NCI-H748 treated with DMSO at 0.1 percent for 48 hours (cell line): ENCODE data around the gene CRYBG3.
A peak's percentile ranks its signal among the peaks of the same experiment; 100 is the strongest.
"Not testable (repeated sequence)": the region's sequence is repeated elsewhere in the genome, so short reads cannot be mapped to it uniquely, and the experiment has no call there.

ENCODE experiments used
- DNase-seq: peaks from one replicate; lab custom pipeline; 2025; lab: John Stamatoyannopoulos, UW

Gene CRYBG3

DNA sequence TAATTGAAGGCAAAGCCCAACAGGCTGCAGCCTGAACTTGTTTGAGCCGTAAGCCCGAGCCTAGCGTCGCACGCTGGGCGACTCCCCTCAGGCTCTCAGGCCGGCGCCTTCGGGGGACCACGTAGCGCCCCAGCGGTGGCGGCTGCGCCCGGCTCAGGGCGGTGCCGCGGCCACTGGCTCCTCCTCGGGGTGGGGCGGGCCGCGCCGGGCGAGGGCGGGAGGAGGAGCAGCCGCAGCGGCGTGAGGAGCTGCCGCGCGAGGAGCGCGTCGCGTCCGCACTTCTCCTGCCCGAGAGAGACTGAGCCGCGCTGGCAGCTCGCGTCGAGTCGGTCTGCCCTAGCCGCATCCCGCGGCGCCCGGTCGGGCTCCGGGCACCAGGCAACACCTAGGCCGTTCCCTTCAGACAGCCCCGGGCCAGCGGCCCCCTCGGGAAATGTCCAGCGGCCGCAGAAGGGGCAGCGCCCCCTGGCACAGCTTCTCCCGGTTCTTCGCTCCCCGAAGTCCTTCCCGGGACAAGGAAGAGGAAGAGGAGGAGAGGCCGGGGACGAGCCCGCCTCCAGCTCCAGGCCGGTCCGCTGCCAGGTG lies at the start of gene CRYBG3:
CRYBG3 (plus strand) TSS at position 238 of the 585 bp plus-strand sequence; CDS start at position 434, 196 bp downstream.
- DNase-seq = peak; percentile 8

DNA sequence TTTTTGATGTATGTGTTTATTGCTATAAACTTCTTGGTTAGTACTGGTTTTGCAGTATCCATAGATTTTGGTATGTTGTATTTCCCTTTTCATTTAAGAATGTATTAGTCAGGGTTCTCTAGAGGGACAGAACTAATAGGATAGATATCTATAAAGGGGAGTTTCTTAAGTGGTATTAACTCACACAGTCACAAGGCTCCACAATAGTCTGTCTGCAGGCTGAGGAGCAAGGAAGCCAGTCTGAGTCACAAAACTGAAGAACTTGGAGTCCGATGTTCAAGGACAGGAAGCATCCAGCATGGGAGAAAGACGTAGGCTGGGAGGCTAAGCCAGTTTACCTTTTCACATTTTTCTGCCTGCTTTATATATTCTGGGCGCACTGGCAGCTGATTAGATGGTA lies 48.9 kb upstream of the CRYBG3 start:
- DNase-seq = no peak

DNA sequence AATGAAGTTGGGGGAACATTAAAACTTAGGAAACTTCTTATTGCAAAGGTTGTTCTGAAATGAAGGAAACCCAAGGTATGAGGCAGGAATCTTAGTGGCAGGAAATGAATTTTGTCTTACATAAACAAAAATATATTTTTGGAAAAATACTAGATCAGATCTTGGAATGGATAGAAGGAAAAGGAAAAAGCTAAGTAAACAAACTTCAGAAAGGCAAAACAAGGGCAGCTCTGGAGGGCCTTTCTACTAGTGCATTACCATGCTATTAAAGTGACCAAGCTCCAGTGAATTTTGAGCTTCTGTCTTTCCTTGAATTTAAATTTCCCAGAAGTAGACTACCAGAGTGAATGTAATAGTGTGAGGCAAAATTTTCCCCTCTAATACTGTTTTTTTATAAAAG lies 43.7 kb upstream of the CRYBG3 start:
- DNase-seq = no peak

DNA sequence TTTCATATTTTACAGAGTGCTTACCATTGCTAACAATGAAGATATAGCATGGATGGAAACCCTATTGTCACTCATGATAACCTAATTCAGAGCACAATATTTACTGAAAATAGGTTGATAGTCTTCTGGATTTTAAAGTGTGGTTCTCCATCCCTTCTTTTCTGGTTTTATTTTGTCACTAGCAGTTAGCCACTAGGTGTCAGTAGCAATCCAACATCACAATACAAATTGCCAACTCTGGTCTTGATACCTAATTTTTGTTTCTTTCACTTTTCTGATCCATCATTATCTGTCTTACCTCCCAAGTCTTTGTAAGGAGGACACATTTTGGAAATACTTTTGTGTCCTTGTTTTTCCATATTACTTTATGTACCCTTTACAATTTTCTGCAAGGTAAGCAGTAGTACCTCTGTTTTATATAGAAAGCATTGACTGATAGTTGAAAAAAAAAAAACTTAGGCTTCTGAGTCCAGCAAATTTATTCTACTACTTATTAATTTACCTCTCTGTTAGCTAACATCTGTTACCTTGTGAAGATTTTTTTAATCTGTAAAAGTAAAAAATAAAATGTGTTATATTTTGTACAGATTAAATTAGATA lies 28.3 kb upstream of the CRYBG3 start:
- DNase-seq = peak; percentile 63

DNA sequence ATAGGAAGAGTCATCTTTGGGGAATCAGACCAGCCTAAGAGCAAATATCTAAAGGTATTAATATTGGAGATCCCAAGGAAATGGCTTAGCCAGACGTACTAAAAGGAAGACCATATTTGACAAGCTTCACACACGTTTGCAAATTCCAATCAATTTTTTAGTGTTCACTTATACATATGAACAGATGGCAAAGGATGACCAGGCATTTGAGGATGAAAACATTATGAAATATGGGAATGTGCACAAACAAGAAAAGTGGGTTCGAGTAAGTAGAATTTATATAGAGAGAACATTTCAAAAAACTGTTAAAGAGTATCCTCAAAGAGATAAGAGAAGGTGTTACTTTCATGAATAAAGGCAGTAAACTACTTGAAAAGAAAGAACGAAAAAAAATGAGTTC lies 25.9 kb upstream of the CRYBG3 start:
- no peak for DNase-seq

DNA sequence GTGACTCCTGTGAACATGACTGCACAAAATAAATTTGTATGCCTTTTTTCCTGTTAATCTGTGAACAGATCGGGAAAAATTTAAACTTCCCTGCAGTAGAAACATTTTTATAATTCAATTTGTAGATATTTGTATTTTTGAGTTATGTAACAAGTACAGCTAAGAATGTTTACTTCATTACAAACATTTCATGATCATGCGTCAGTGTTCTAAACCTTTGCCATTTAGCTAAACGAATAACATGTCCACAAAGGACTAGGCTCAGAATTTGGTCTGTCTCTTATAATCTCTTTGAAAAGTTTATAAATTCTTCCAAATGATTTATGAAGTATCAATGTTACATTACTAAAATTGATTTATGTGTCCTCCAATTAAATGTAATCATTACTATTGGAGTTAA lies 17.3 kb upstream of the CRYBG3 start:
- no peak for DNase-seq

DNA sequence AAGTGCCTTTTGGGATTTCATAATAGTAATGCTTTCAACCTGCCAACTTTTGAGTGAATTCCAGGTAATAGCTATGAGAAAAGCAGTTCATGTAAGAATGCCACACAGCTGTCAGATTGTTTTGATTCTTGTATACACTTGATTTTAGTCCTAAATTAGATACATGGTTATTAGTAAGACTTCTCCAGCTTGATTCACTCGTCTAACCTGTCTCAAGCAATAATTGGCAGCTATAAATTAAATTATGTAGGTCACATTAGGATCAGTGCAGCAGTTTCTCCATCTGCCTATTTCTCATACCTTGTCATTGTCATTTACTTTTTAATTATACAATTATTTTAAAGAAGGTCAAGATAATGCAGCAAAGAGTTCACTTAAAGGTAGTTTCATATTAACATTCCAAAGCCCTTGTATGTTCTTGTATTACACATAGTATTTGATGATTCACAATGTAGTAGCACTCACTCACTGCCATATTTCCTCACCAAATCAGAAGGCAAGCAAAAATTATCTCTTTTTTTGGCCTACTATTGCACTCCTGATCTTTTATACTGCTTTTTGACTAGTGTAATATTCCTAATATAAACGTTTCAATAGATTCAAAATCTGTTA lies 10.9 kb upstream of the CRYBG3 start:
- DNase-seq = no peak

DNA sequence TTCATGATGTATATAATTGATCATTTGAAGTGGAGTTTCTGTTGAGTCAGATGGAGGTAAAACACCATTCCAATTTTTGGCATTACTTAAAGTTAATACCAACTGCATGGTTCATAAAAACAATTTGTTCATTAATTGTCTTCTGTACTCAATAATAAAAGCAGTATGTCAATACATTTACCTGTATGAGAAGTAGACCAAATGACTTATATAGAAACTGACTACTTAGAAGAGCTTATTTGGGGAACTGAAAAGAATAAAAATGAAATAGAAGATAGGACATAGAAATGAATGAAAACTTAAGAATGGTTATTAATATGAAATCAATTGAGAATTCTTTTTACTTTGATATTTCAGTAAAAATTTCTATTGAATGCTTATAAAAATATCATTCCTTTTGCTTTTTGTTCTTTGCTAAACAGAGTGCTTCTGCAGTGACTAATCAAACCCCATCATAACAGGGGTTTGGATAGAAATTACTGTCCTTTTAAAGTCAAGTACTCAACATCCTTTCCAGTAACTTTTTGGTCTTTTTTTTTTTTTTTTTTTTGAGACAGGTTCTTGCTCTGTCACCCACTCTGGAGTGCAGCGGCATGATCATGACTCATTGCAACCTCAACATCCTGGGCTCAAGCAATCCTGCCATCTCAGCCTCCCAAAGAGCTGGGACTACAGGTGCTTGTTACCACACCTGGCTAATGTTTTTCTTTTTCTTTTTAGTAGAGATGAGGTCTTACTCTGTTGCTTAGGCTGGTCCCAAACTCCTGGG lies 6.5 kb upstream of the CRYBG3 start:
- DNase-seq = no peak

DNA sequence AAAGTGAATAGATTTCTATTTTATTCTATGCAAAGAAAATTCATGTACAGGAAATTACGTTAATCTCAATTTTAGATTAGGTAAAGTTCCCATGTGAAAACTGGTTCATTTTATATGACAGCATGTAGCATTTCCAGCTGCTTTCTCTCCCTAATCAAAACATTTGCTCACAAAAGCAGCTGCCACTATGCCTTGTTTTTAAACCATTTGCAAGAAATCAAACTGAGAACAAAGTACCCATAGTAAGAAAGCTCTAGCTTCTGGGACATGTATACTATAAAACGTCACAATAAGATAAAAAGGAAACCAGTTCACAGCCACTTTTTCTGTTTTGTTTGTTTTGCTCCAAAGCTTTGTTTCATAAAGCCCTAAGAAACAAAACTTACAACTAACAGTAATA lies 5.0 kb upstream of the CRYBG3 start:
- no peak for DNase-seq

DNA sequence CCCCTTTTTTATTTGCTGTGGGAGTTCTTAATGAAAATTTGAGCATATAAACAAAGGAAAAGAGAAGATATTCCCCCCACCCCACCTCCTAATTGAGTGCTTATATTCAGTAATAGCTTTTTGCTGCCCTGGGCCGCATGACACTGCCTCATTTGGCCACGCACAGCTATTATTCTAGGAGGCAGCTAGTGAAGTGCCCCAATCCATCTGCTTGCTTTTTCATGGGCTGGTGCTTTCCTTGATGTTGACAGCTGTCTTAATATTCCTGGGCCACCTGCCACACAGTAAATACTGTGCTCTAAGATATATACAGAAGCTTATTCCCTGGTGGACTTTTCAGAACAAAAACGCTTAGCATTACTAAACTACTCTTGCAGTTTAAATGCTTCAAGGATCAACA lies 3.8 kb upstream of the CRYBG3 start:
- peak; percentile 78 for DNase-seq

DNA sequence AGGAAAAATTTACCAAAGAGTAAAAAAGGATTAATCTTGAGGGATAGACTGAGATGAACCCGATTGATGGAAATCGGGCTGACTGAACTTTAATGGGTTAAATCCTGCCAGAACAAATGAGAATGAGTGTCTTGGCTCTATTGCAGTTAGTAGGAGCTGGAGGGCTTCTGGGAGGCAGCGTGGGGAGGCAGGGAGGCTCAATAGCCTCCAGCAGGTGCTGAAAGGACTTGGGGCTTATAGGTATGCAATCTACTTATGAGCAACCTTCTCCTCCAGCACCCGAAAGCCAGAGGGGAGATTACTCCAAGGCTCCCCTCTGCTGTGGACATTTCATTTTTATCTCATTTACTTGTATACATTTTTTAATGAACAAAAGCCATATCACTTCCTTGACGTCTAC lies 1.0 kb upstream of the CRYBG3 start:
- no peak for DNase-seq

DNA sequence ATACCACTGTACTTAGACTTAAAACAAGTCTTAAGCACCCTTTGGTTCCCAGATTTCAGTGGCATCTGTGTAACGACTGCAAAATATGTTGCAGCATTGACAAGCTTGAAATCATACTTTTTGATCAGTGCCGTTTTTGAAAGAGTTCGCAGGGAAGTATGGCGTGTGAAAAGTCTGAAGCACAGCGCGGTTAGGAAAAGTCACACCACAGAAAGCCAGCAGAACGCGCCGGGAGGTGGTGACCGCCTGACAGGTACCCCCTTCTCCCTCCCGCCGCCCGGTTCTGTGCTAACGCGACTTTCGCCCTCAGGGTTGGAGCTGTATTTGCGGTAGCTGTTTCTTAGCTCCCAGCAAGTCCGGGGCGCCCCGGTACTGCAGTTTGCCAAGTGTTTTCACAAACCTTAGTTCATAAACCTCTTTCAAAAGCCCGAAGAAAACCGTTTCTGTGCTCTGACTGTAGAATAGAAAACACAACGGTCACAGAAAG lies 481 bp upstream of the CRYBG3 start:
- no peak for DNase-seq

DNA sequence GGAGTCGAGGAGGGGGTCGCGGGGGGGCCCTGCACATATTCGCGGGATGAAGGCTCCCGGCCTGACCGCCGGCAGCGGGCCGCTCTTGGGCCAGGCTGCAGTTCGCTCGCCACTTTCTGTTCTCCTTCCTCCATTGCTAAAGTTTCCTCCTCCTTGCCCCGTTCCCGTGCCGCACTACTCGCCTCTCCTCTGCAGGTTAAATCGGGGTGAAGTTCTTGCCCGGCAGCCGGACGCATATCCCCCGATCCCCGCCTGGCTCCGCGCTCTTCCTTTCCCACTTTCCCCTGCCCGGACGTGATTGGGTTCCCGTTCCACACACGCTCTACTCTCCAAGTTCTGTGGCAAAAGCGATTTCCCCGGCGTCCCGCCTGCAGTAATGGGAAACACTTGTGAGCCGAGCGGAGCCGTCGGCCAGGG lies 556 bp downstream of the CRYBG3 start:
- DNase-seq = no peak

DNA sequence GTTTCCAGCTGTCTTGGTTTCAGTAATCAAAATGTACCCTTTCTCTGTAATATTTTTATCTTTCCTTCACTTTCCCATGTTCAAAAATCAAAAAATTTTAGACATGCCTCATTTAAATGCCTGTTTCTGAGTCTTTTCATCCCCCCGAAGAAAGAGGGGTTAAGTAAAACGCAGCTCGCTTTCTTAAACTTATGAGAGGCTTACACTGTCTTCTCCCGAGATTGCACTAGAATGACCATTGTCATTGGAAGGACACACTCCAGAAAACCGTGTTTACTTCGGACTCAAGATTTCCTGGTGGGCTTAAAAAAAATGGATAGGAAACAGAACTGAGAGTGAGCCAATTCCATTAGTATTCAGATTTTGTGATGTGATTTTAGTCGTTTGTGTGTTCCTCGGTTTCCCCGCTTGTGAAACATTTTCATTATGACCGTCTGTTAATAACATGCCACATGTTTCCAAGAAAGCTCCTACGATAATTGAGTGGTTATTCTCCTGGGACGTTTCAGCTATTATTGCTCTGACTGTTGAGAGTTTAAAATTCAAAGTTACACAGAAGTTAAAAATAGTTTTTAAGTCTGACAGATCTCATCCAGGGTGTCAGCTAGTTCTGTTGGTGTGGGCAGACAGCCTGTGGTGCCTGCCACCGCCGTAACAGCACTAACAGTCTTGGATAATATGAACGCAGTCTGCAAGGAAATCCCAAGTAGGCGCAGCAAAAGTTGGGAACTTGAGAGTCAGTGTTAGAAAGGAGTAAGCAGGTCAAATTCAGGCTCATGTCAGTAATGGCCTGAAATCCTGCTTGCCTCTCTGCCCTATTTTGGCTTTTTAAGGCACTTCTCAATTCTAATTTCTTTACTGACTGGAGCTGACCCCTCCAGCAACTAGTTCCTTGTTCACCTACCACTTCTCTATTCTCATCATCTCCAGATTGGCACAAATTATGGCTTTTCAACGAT lies 1.5 kb downstream of the CRYBG3 start:
- no peak for DNase-seq

DNA sequence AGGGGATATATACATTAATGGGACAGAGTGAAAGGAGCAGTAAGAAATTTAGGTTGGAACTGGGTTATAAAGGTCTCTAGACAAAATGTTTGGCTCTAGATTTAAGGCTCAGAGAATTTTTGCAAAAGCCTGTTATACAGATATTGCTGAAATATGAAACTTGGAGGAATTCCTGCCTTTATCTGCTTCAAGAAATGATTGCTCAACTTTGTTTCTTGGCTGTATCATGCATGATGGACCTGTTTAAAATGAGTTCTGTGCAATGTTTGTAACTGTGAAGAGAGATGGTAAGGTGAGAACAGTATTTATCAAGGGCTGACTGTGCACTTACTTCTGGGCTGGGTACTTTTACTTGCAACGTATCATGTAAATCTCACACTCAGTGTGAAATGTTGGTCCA lies 3.3 kb downstream of the CRYBG3 start:
- DNase-seq = no peak

DNA sequence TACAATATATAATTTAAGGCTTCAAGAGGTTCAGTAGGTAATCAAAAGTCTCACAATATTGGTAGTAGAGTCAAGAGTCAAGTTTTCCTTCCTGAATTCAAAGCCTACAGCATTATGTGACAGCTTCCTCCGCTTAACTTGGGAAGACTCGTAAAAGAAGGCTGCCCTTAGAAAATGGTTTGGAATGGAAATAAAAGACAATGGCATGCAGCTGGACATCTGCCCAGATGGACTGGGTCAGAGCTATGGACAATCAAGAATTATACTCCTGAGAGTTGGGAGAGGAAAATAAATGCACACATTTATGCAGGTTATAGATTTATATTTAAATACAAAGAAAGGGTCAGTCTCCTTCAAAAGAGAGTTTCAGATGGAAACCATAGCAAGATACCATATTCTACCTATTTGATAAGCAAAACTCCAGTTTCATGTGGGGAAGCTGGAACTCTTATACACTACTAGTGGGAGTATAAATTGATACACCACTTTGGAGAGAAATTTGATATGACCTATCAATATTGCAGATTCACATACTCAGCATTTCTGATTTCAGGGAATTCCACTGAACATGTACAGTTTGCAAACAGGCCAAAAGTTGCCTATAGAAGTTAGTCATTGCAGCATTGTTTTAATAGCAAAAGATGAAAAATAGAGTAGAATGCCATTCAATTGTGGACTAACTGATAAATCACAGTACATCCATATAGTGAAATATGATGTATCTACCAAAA lies 6.1 kb downstream of the CRYBG3 start:
- DNase-seq = no peak

DNA sequence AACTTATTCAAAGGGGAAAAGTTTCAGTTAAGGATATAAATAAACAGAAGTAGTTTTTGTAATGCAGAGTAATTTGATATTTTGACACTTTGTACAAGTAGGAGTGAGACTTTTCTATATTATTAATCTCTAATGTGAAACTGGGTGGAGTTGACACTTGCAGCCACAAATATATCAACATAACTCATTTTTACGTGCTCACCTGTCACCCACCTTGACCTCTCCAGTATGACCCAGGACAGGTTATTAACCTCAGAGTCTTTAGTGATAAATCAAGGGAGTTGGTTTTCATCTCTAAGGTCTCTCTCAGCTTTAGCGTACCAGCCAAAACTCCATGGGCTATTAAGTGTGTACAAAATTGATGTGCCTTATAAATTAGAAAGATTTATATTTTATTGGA lies 7.4 kb downstream of the CRYBG3 start:
- DNase-seq = no peak

DNA sequence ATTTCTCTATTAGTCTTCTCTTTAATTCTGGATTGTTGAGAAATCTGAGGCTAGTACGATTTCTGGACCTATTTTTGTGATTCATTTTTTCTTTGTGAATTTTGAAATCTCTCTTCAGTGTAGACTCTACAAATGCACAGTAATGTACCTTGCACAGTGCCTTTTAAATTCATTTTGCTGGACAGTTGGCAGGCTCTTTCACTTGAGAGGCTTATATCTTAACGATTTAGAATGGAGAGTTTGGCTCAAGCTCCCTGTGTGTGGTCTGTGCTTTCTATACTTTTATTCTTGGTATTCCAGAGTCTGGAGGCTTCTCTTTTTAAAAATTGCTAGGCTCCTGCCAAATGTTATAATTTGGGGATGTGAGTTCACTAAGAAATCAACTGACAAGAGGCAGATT lies 8.8 kb downstream of the CRYBG3 start:
- no peak for DNase-seq

DNA sequence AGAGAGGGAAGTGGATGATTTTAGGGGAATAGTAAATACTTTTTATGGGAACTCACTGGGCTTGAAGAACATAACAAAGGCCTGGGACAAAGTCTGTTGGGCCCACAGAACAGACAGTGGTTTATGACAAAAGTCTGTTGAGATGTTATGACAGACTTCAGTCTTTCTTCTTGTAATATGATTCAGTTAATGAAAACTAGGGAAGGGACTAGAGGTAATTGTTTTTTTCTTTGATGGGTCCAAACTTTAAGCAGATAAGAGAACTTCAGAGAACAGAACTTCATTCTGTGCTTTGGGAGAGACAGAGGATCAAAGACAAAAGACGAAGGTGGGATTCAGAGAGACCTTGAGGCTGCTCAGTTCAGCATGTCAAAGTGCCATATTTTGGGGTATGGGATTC lies 9.3 kb downstream of the CRYBG3 start:
- DNase-seq = no peak

DNA sequence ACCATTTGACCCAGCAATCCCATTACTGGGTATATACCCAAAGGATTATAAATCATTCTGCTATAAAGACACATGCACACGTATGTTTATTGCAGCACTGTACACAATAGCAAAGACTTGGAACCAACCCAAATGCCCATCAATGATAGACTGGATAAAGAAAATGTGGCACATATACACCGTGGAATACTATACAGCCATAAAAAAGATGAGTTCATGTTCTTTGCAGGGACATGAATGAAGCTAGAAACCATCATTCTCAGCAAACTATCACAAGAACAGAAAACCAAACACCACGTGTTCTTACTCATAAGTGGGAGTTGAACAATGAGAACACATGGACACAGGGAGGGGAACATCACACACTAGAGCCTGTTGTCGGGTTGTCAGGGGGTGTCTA lies 11.4 kb downstream of the CRYBG3 start:
- DNase-seq = not testable (repeated sequence)

DNA sequence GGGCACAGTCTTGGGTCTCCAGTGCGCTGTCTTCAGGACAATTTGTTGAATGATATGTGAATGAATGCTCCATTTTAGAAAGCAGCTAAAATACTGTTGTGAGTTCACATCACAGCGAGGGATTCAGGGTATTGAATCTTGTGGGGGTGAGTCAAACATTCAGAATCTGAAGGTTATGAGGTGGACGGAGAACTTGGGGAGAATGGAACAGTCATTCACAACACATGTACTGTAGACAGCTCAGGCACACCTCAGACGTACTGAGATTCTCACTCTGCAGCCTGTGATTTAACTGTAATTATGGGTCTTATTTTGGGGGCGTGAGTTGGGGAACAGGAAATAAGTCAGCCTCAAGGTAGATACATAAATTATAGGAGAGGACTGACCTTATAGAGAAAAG lies 13.9 kb downstream of the CRYBG3 start:
- DNase-seq = no peak
